PC-3 (cell line): ENCODE data around the gene DLGAP1. TPM values are rescaled to one million over a fixed set of nuclear protein-coding genes. Genes with fewer than 3 reads are reported as not detected.

ENCODE experiments used
- ATAC-seq: fragments of 200-7000 bp; cut with Tn5 transposase; 2 replicates; pipeline ENCODE4 v1.9.1; 2020; ENCODE audit warnings: mild to moderate bottlenecking, moderate library complexity
- BruUV-seq: library from RNA; stranded (reverse); fragments of 400-500 nt; replicated peaks from 2 replicates; lab custom pipeline; 2021; lab: Mats Ljungman, UMichigan
- CTCF ChIA-PET: fragments of 300-600 bp; sonication (Branson Sonifier 250); formaldehyde crosslinking; loops from one replicate; lab custom pipeline; 2022; ENCODE audit warnings: antibody characterized with exemption; lab: Charles Lee
- POLR2A ChIA-PET: fragments of 300-600 bp; sonication (Branson Sonifier 250); formaldehyde crosslinking; loops from one replicate; lab custom pipeline; 2022; ENCODE audit warnings: antibody characterized with exemption; ENCODE audit not compliant: unreplicated experiment; lab: Charles Lee
- DNase-seq: peaks from one replicate; pipeline ENCODE4 v3.0.0-alpha.2; 2015
- H2AFZ ChIP-seq: fragments of 300-600 bp; sonication (generic); 2 replicates; pipeline ENCODE4 v1.6.0; 2016; ENCODE audit warnings: antibody characterized with exemption, low read length
- H3F3A ChIP-seq: fragments of 300-600 bp; sonication (generic); one replicate; pipeline ENCODE4 v1.6.0; 2017; ENCODE audit warnings: antibody characterized with exemption, low read length, control low read depth, mild to moderate bottlenecking; ENCODE audit not compliant: unreplicated experiment
- H3K27ac ChIP-seq: fragments of 300-600 bp; sonication (generic); 2 replicates; pipeline ENCODE4 v1.5.1; 2016; ENCODE audit warnings: mild to moderate bottlenecking, low read length
- H3K27me3 ChIP-seq: fragments of 300-600 bp; sonication (generic); 2 replicates; pipeline ENCODE4 v1.6.1; 2016; ENCODE audit warnings: low read length, mixed read lengths
- H3K36me3 ChIP-seq: fragments of 300-600 bp; sonication (generic); 2 replicates; pipeline ENCODE4 v1.6.1; 2016; ENCODE audit warnings: low read depth, mixed run types, low read length, mixed read lengths
- H3K4me1 ChIP-seq: fragments of 300-600 bp; sonication (generic); 2 replicates; pipeline ENCODE4 v1.5.1; 2016; ENCODE audit warnings: low read length; ENCODE audit not compliant: insufficient read depth
- H3K4me2 ChIP-seq: fragments of 300-600 bp; sonication (generic); 2 replicates; pipeline ENCODE4 v1.6.0; 2016; ENCODE audit warnings: low read length
- H3K4me3 ChIP-seq: fragments of 300-600 bp; sonication (generic); 2 replicates; pipeline ENCODE4 v1.5.1; 2016; ENCODE audit warnings: mild to moderate bottlenecking, low read length, mixed read lengths
- H3K79me2 ChIP-seq: fragments of 300-600 bp; sonication (generic); 2 replicates; pipeline ENCODE4 v1.6.1; 2017; ENCODE audit warnings: low read length, mixed read lengths
- H3K9ac ChIP-seq: fragments of 300-600 bp; sonication (generic); 2 replicates; pipeline ENCODE4 v1.6.0; 2016; ENCODE audit warnings: mild to moderate bottlenecking, low read length
- H3K9me2 ChIP-seq: fragments of 300-600 bp; sonication (generic); replicated peaks from 2 replicates; pipeline ENCODE4 v1.6.1; 2016; ENCODE audit warnings: mixed run types, low read length, mixed read lengths
- H3K9me3 ChIP-seq: fragments of 300-600 bp; sonication (generic); 2 replicates; pipeline ENCODE4 v1.6.1; 2016; ENCODE audit warnings: low read length, mixed read lengths
- H4K20me1 ChIP-seq: fragments of 300-600 bp; sonication (generic); 2 replicates; pipeline ENCODE4 v1.6.1; 2016; ENCODE audit warnings: low read length, mixed read lengths
- CTCF ChIP-seq: fragments of 300-600 bp; sonication (generic); conservative IDR thresholded peaks from 2 replicates; pipeline ENCODE4 v1.5.1; 2017; ENCODE audit warnings: antibody characterized with exemption, low read depth, mild to moderate bottlenecking, low read length
- EZH2 ChIP-seq: fragments of 300-600 bp; sonication (generic); IDR thresholded peaks from one replicate; pipeline ENCODE4 v1.6.1; 2017; ENCODE audit warnings: antibody characterized with exemption, mild to moderate bottlenecking, low read length; ENCODE audit not compliant: unreplicated experiment
- EZH2phosphoT487 ChIP-seq: fragments of 300-600 bp; sonication (generic); IDR thresholded peaks from 2 replicates; pipeline ENCODE4 v1.6.1; 2018; ENCODE audit warnings: mild to moderate bottlenecking, antibody characterized with exemption, low read length, borderline replicate concordance
- intact Hi-C: fragments of 100-400 bp; cut with micrococcal nuclease; formaldehyde crosslinking; loops from 2 replicates; pipeline ENCODE4 v1.9.0; 2023
- total RNA-seq: library from RNA; depleted of rRNA; stranded (reverse); fragments of >200 nt; gene quantifications from 2 replicates; pipeline ENCODE4 v1.2.3, GENCODE V29; 2014

Gene DLGAP1
- total RNA-seq, 1 experiment from 2014 or later, result not detected

DNA sequence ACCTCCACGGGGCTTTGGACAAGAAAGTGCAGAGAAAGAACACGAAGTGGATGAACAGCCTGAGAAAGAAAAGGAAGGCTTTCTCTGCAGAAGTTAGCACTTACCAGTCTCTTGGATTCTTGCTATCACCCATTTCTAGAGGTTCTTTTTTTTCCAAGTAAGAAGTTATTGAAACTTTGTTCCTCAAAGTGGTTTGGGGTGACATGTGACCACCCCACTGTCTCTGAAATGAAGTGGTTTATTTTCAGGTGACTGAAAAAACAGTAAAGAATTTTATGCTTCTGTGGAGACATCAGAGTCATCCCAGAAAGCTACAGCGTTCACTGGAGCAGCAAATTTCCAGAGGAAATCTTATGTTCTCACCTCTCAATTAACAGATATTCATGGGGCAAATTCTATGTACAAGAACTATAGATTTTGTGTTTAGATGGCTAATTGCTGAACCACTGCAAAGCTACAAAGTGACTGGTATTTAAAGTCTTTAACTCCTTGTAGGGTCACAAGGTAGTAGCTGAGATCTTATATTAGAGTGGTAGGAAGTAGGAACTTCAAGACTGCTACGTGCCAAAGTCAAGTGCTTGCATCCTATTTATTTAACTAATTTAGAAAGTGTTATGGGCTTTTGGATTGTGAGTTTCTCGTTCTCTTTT, 737.6 kb downstream of the DLGAP1 start:
- TF ChIP-seq EZH2 (no peak), CTCF (no peak), EZH2phosphoT487 (no peak)
- no TSS peak for BruUV-seq
- DNase-seq (no peak), ATAC-seq (no peak)
- Histone ChIP-seq H4K20me1 (no peaks in the 10 kb centered on the region), H3K79me2 (no peaks in the 10 kb centered on the region), H2AFZ (no peak overlapping the region), H3K4me1 (no peaks in the 10 kb centered on the region), H3K36me3 (no peaks in the 10 kb centered on the region), H3K9me3 (no peaks in the 10 kb centered on the region), H3K9me2 (no peaks in the 10 kb centered on the region), H3K27me3 (peaks cover 71% of the 10 kb centered on the region), H3K4me2 (no peak overlapping the region), H3K4me3 (no peak overlapping the region), H3K9ac (no peak overlapping the region), H3F3A (no peaks in the 10 kb centered on the region), H3K27ac (no peak overlapping the region)
- intact Hi-C loops, result no loop called here
- CTCF ChIA-PET, result no interaction called here
- POLR2A ChIA-PET, result no interaction called here

DNA sequence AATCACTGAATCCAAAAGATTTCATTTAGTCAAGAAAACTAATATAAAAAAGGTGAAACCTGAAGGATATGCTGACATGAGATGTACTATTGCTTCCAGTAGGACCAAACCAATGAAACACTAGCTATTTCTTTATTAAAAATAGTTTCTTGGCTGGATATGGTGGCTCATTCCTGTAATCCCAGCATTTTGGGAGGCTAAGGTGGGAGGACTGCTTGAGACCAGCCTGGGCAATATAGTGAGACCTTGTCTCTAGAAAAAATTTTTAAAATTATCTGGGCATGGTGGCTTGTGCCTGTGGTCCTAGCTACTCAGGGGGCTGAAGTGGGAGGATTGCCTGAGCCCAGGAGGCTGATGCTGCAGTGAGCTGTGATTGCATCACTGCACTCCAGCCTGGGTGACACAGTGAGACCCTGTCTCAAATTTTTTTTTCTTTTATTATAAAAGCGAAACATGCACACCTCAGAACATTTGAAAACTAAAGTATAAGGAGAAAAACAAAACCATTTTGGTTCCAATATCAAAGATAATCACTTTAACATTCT, 738.9 kb downstream of the DLGAP1 start:
- TF ChIP-seq EZH2phosphoT487, result no peak
- TF ChIP-seq EZH2, result no peak
- no peak for TF ChIP-seq CTCF
- CTCF ChIA-PET, result no interaction called here
- Histone ChIP-seq H3K4me2 (no peak overlapping the region), H3K36me3 (no peaks in the 10 kb centered on the region), H3K9me3 (no peaks in the 10 kb centered on the region), H3K9ac (no peak overlapping the region), H2AFZ (no peak overlapping the region), H3K4me3 (no peak overlapping the region), H3K9me2 (no peaks in the 10 kb centered on the region), H3K27me3 (peaks cover 64% of the 10 kb centered on the region), H3K4me1 (no peaks in the 10 kb centered on the region), H3F3A (no peaks in the 10 kb centered on the region), H3K27ac (no peak overlapping the region), H4K20me1 (no peaks in the 10 kb centered on the region), H3K79me2 (no peaks in the 10 kb centered on the region)
- DNase-seq, result no peak
- POLR2A ChIA-PET, result no interaction called here
- intact Hi-C loops, result no loop called here
- BruUV-seq, result no TSS peak
- no peak for ATAC-seq
